Fibroblast of lung (primary cell): ENCODE data around the gene NAXD. TPM values are rescaled to one million over a fixed set of nuclear protein-coding genes. Genes with fewer than 3 reads are reported as not detected.
"Not testable (repeated sequence)": the region's sequence is repeated elsewhere in the genome, so short reads cannot be mapped to it uniquely, and the experiment has no call there.

Source experiments
- DNase-seq, 2 donors: peaks; one replicate each; pipeline versions ENCODE4 v3.0.0 to v3.0.0-alpha.2; 2010; ENCODE audit warnings: low read depth in 2 of 2
- H2AFZ ChIP-seq: 2 replicates; pipeline ENCODE4 v1.5.1; 2012; ENCODE audit warnings: low read length, control low read depth, inconsistent platforms
- H3K27ac ChIP-seq: 2 replicates; pipeline ENCODE4 v1.5.1; 2011; ENCODE audit warnings: low read length, control low read depth; ENCODE audit not compliant: insufficient read depth
- H3K27me3 ChIP-seq: 2 replicates; pipeline ENCODE4 v1.5.1; 2011; ENCODE audit warnings: mild to moderate bottlenecking, low read length; ENCODE audit not compliant: control insufficient read depth, insufficient read depth
- H3K36me3 ChIP-seq: 2 replicates; pipeline ENCODE4 v1.5.1; 2011; ENCODE audit warnings: low read length; ENCODE audit not compliant: control insufficient read depth, insufficient read depth
- H3K4me1 ChIP-seq: 2 replicates; pipeline ENCODE4 v1.5.1; 2011; ENCODE audit warnings: low read length; ENCODE audit not compliant: control insufficient read depth, insufficient read depth; ENCODE audit errors: extremely low read depth
- H3K4me2 ChIP-seq: 2 replicates; pipeline ENCODE4 v1.5.1; 2011; ENCODE audit warnings: low read length, control low read depth; ENCODE audit not compliant: insufficient read depth; ENCODE audit errors: extremely low read depth
- H3K4me3 ChIP-seq, 4 experiments: fragments of 200-600 bp in 1 of 4; sonication (generic) in 1 of 4; replicated peaks in 1 of 4; 2 replicates each; pipeline ENCODE4 v1.5.1; 2011 to 2016; ENCODE audit warnings: low read length in 4 of 4, low read depth in 3 of 4, mild to moderate bottlenecking in 3 of 4, control low read depth in 2 of 4, inconsistent platforms in 1 of 4, mixed read lengths in 1 of 4; ENCODE audit not compliant: insufficient read depth in 1 of 4; ENCODE audit errors: control extremely low read depth in 1 of 4
- H3K79me2 ChIP-seq: 2 replicates; pipeline ENCODE4 v1.5.1; 2012; ENCODE audit warnings: mild to moderate bottlenecking, low read length, inconsistent platforms; ENCODE audit not compliant: control insufficient read depth, insufficient read depth
- H3K9ac ChIP-seq: 2 replicates; pipeline ENCODE4 v1.5.1; 2011; ENCODE audit warnings: mild to moderate bottlenecking, low read length, control low read depth; ENCODE audit not compliant: insufficient read depth
- H3K9me3 ChIP-seq: 2 replicates; pipeline ENCODE4 v1.5.1; 2012; ENCODE audit warnings: low read depth, low read length; ENCODE audit not compliant: control insufficient read depth, insufficient read depth
- H4K20me1 ChIP-seq: 2 replicates; pipeline ENCODE4 v1.5.1; 2011; ENCODE audit warnings: low read length; ENCODE audit not compliant: control insufficient read depth, insufficient read depth; ENCODE audit errors: extremely low read depth
- CTCF ChIP-seq, 2 donors: IDR thresholded peaks in 1 of 2; conservative IDR thresholded peaks in 1 of 2; 1 replicate in 1 of 2; 2 replicates in 1 of 2; pipeline ENCODE4 v1.5.1; 2011 to 2012; ENCODE audit warnings: low read length in 2 of 2, control low read depth in 1 of 2, inconsistent platforms in 1 of 2, low read depth in 1 of 2, mild to moderate bottlenecking in 1 of 2
- EZH2 ChIP-seq: IDR thresholded peaks from 2 replicates; pipeline ENCODE4 v1.5.1; 2012; ENCODE audit warnings: low read length, control low read depth, mild to moderate bottlenecking; ENCODE audit errors: missing control alignments
- polyA plus RNA-seq, 2 donors: library from polyadenylated mRNA; depleted of rRNA in 1 of 2; stranded (reverse) in 1 of 2; unstranded in 1 of 2; fragments of >200 nt; gene quantifications; 2 replicates each; pipeline ENCODE4 v1.2.1, GENCODE V29; 2011 to 2012; ENCODE audit warnings: missing spikeins in 1 of 2
- total RNA-seq: library from RNA; depleted of rRNA; stranded (reverse); fragments of >200 nt; gene quantifications from 2 replicates; pipeline ENCODE4 v1.2.1, GENCODE V29; 2014

Gene NAXD
- total and polyA plus RNA-seq, 2 donors (not counting 1 experiment from before 2014, with no cell fraction given), result 22.4 to 34.0 TPM

GRCh38 chr13:110629735-110630134 is 14.4 kb downstream of the NAXD start:
- H3K27me3 ChIP-seq, result no peaks in the 10 kb centered on the region
- H3K4me3 ChIP-seq, result no peak overlapping the region
- peaks cover 13% of the 10 kb centered on the region for H3K36me3 ChIP-seq
- H3K79me2 ChIP-seq, result peaks cover 62% of the 10 kb centered on the region
- no peak overlapping the region for H3K9ac ChIP-seq
- H3K4me1 ChIP-seq, result no peaks in the 10 kb centered on the region
- DNase-seq, result peak in 1 of 2 donors; percentile 40
- H3K9me3 ChIP-seq, result no peaks in the 10 kb centered on the region
- peaks cover 2% of the 10 kb centered on the region for H4K20me1 ChIP-seq
- no peak overlapping the region for H3K27ac ChIP-seq
- H3K4me2 ChIP-seq, result no peak overlapping the region
- H2AFZ ChIP-seq, result no peak overlapping the region
- TF ChIP-seq EZH2, result no peak

GRCh38 chr13:110630566-110631119 is 15.3 kb downstream of the NAXD start:
- no peak for DNase-seq
- no peak overlapping the region for H2AFZ ChIP-seq

GRCh38 chr13:110632255-110632654 is 16.9 kb downstream of the NAXD start:
- DNase-seq, H3K27me3 ChIP-seq, H3K27ac ChIP-seq, H3K4me3 ChIP-seq, H3K9me3 ChIP-seq, H3K4me1 ChIP-seq, H3K9ac ChIP-seq, H2AFZ ChIP-seq, H4K20me1 ChIP-seq, H3K4me2 ChIP-seq: not testable (repeated sequence)
- peaks cover 44% of the 10 kb centered on the region for H3K79me2 ChIP-seq
- peaks cover 28% of the 10 kb centered on the region for H3K36me3 ChIP-seq

More at GRCh38 chr13:110630566-110631119, 15.3 kb downstream of the NAXD start:
- H3K4me1 ChIP-seq, result no peaks in the 10 kb centered on the region
- H3K4me2 ChIP-seq, result no peak overlapping the region
- peaks cover 2% of the 10 kb centered on the region for H4K20me1 ChIP-seq
- no peak overlapping the region for H3K4me3 ChIP-seq
- H3K27ac ChIP-seq, result no peak overlapping the region
- H3K79me2 ChIP-seq, result peaks cover 56% of the 10 kb centered on the region
- peaks cover 16% of the 10 kb centered on the region for H3K36me3 ChIP-seq
- no peak overlapping the region for H3K9ac ChIP-seq
- no peaks in the 10 kb centered on the region for H3K9me3 ChIP-seq
- H3K27me3 ChIP-seq, result no peaks in the 10 kb centered on the region
- TF ChIP-seq EZH2 (no peak), CTCF (conservative IDR thresholded peaks at IDR 0.05 in 1 of 2, IDR thresholded peaks at IDR 0.05 in 1 of 2; ENCODE audit: low read depth in 1 of 2, low read length in 2 of 2) (no peak)

- no peak overlapping the region for H3K27ac ChIP-seq
- no peak for DNase-seq
Measured at GRCh38 chr13:110633776-110634175, 18.4 kb downstream of the NAXD start.

More at GRCh38 chr13:110633776-110634175, 18.4 kb downstream of the NAXD start:
- H3K36me3 ChIP-seq, result peaks cover 32% of the 10 kb centered on the region
- H4K20me1 ChIP-seq, result peaks cover 3% of the 10 kb centered on the region
- no peak overlapping the region for H3K4me3 ChIP-seq
- peaks cover 30% of the 10 kb centered on the region for H3K79me2 ChIP-seq
- TF ChIP-seq EZH2 (no peak), CTCF (conservative IDR thresholded peaks at IDR 0.05 in 1 of 2, IDR thresholded peaks at IDR 0.05 in 1 of 2; ENCODE audit: low read depth in 1 of 2, low read length in 2 of 2) (no peak)
- no peaks in the 10 kb centered on the region for H3K9me3 ChIP-seq
- no peak overlapping the region for H3K9ac ChIP-seq
- no peaks in the 10 kb centered on the region for H3K27me3 ChIP-seq
- no peak overlapping the region for H2AFZ ChIP-seq
- no peak overlapping the region for H3K4me2 ChIP-seq
- H3K4me1 ChIP-seq, result no peaks in the 10 kb centered on the region
